HG03575 (cell line): ENCODE measurements around the gene HNF1B.

Source experiments
- ATAC-seq: cut with Tn5 transposase; IDR thresholded peaks from one replicate; pipeline ENCODE4 v1.9.1; 2021; ENCODE audit not compliant: unreplicated experiment, insufficient number of reproducible peaks, low FRiP score; ENCODE audit errors: extremely low read depth

Gene HNF1B

DNA sequence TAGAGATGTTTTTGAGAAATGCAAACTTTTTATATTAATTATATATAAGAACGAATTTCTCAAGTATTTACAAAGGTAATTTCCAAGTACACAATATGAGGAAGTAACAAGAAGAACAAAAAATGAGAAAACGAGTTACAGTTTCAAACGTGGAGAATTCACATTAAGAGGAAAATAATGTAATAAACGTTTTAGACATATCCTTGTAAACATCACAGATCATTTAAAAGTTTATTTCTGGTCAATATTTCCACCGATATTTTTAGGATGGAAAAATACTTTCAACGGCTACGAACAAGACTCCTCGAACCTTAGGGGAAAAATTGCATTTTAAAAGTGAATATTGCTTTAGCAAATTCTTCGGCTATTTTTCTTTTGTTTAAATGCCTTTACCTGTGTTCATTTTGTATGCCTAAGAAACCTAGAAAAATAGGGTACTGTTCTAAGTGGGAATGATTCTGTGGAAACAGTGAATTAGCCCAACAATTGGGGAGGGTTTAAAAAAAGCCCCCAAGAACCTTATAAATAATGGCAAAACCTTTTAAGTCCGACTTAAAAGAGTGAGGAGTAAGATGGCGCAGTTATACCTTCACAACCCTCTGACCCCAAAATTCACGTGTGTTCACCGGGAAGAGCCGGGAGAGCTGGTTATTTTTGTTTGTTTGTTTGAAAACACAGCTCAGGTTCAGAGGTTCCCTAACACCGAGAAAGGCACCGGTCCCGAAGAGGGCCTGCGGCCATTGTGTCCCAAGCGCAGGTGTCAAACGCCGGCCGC, 3.3 kb downstream of the HNF1B start:
- ATAC-seq, result no peak

GRCh38 chr17:37740915-37741314, 3.9 kb downstream of the HNF1B start:
- no peak for ATAC-seq

DNA sequence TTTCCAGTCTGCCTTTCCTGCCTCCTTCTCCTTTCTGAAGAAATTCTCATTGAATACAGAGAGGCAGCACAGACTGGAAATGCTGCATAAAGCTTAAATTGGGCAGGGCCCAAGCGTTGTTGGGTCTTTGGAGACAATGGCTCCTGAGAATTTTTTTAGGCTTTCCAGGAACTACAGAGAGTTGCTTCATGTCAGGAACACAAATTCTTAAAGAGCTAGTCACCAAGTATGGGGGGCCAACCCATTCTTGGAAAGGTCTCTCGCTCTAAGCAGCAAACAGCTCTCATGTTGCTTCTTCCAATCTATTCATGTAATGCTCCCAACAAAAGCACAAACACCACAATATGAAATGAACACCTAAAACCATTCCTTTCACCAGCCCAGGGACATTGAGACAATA, 6.9 kb downstream of the HNF1B start:
- no peak for ATAC-seq

DNA sequence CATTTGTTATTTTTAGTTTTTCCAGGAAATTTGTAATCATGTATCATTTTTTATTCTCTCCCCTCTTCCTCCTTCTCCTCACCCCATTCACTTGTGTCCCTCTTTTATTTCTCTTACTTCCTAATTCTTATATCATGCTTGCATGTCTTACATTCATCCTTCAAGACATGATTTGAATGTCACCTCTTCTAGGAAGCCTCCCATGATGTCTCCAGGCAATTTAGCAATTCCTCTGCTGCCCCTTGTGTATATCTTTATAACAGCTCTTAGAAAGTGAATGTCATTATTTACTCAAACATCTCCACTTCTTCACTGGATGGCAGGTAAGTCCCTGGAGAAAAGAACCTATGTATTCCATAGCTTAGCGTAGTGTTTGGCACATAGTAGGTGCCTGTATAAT, 7.8 kb downstream of the HNF1B start:
- no peak for ATAC-seq

GRCh38 chr17:37736428-37736827, 8.4 kb downstream of the HNF1B start:
- ATAC-seq, result no peak

GRCh38 chr17:37735165-37735564, 9.7 kb downstream of the HNF1B start:
- no peak for ATAC-seq

DNA sequence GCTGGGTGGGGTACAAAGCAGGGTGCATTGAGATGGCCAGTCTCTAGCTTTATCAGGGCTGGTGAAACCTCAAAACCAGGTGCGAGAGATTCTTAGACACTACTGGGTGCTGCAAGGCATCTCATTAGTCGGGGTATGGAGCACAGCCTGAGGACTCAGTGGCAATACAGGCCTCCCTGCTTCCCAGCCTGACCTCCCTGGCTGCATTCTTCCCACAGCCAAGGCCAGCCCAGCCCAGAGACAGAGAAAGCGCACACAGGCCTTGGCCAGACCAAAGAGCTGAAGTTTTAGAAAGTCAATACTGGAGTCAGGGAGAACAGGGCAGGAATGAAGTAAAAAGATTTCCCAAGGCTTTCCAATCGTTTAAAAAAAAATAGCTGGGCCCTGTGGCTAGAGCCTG, 12.5 kb downstream of the HNF1B start:
- ATAC-seq, result no peak

DNA sequence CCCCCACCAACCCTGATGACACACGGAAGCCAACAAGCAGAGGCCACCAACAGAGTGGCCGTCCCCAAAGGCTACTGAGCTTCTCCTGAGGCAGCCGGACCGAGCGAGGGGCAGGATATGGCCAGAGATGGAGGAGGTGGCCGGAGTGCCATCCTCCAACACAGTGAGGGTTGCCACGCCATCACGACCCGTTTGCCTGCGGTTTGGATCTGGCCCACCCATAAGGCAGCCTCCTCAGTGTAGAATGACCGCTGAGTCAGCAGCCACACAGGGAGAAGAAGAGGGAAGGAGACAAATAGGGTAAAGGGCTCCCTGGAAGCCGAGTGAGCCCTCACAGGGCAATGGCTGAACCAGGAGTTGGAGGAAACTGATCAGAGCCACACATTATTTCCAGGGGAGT, 13.8 kb downstream of the HNF1B start:
- ATAC-seq, result no peak

DNA sequence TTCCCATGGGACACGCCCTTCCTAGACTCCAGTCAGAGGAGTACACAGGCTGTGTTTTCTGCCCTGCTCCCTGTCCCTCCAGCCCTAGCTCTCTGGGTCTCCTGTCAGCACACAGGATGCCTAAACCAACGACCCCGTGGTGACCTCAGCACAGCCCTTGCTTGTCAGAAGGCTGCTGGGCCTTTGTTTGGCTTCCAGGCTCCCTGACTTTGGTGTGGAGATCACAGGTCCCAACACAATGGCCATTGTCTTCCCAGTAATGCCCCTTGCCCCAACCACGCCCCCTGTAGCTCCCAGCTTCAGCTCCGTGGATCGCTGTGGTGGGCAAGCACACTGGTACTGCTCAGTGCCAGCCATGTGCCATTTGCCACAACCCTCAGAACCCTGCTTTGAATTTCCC, 15.0 kb downstream of the HNF1B start:
- no peak for ATAC-seq

DNA sequence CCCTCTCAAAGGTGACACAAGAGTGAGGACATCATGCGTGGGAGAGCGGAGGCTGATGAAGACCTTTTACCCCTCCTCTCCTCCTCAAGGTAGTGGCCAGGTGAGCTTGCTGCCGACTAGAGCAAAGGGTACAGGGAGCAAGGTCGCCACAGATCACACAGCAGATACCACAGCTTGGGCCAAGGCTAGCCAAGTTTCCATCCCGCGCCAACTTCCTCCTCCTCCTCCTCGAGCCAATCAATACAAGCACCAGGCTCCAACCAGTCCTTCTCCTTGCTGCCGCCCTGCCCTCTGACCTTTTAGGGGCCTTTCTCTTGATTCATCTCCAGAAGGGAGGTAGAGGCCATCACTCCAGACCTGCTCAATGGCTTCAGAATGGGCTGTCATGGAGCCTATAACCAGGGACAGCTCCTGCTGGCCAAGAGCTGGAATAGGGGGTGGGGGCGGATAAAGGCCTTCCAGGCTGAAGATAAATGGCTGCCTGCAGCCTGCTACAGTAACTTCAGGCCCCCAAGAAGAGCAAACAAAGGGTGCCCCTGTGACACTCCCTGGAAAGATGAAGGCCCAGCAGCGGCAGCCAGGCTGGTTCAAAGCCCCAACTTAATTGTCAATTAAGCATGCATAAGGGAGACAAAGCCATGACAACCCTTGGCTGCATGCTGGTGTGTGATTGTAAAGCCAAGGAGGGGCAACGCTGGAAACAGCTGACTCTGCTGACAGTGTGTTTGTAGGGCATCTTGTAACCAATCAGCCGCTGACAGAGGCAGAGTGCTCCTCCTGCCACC, 17.8 kb downstream of the HNF1B start:
- ATAC-seq, result no peak

DNA sequence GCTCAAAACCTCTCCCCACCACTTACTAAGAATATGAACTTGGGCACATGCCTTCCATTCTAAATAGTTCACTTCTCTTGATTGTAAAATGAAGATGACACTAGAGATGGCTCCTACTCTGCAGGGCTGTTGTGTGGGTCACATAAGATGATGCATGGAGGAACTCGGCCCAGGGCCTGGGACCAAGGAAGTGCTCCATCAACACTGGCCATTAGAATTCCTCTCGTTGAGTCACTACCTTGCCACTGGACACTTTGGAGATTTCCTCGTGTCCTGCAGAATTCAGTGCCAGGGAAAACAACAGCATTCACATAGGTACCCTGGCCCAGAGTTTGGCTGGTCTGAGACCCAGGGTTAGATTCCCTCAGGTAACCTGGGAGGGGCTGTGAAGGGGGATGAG, 18.6 kb downstream of the HNF1B start:
- ATAC-seq, result no peak

- ATAC-seq, result no peak
These were observed 19.2 kb downstream of the HNF1B start for GRCh38 chr17:37725601-37726146.

DNA sequence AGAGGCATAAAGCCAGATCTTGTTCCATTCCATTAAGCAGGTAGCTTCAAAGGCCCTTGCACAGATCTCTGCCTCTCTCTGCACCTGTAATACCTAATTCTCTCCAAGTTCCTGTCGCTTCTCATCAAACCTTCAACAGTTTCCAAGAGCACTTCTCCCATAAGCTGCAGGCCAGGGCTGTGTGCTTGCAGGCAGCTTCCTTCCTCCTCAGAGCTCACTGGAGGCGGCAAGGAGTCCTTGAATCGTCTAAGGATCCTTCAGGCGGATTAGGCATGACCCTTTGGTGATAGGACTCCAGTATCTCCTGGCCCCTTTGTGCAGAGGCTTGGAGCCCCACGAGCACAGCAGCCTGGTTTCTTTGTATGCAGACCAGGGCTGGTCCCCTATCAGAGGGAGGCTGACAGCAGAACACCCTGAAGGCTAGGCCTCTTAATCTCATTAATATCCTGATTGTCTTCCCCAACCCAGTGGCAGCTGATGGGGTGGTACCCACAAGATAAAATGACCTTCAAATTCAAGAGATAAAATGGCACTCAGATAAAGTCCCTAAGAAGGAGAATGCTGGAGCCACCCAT, 19.8 kb downstream of the HNF1B start:
- ATAC-seq, result no peak

DNA sequence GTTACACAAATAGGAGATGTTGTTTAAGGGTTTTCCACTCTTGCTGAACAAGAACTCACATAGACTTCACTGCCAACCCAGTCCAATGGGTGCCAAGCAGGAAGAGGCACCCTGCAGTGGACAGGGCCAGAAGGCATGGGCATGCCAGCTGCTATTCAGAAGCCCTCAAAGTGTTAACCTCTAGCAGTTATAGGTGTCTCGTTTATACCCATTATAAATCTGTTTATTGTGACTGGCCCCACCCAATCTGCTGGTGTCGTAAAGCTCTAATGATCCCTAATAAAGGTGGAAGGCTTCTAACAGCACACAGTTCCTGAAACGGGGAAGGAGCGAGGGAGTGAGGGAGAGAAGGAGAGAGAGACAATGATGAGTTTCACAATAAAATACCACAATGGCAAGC, 23.9 kb downstream of the HNF1B start:
- no peak for ATAC-seq

GRCh38 chr17:37719866-37720265, 25.0 kb downstream of the HNF1B start:
- no peak for ATAC-seq

DNA sequence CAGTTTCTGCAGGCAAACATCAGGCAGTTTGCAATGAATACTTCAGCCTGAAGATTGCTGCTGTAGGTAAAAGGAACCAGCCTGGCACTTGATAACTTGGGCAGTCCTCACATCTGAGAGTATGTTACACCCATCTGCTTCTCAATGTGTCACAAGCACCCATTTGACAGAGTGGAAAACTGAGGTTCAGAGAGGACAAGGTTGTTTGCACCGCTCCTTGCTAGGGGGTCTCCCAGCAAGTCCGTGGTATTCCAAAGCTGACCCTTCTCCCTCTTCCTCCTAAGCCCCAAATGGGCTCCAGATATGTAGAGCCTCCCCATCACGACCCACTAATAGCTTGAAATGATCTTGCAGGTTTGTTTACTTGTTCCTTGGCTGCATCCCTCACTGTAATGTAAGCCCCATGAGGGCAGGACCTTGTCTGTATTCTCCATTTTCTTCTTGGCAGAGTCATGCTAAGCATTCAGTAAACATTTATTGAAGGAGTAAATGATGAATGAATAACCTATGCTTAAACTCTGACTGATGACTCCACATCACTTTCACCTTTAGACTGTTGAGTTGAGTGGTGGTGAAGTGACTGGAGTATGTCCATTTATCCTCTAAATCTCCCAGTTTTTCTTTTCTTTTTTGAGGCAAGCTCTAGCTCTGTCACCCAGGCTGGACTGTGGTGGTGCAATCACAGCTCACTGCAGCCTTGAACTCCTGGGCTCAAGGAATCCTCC, 26.4 kb downstream of the HNF1B start:
- ATAC-seq, result no peak

GRCh38 chr17:37717627-37718323, 27.1 kb downstream of the HNF1B start:
- ATAC-seq, result no peak

GRCh38 chr17:37714897-37715296, 30.0 kb downstream of the HNF1B start:
- no peak for ATAC-seq

GRCh38 chr17:37713624-37714023, 31.2 kb downstream of the HNF1B start:
- ATAC-seq, result no peak
